ENCODE measurements around the gene CASZ1. TPM values are rescaled to one million over a fixed set of nuclear protein-coding genes. Genes with fewer than 3 reads are reported as not detected.

Gene CASZ1
- total RNA-seq, 4 donors from 2014 or later, result 21.9 to 60.2 (median 29.6) TPM

GRCh38 chr1:10756842-10757241, 39.6 kb downstream of the CASZ1 start:
- Histone ChIP-seq H3K27me3 (peaks cover 0 to 4% (median 0%) of the 10 kb centered on the region in 4 donors), H3K27ac (replicated peaks in 1 of 4) (peak overlapping the region in 1 of 4 donors; percentile 9), H3K36me3 (peaks cover 0 to 15% (median 10%) of the 10 kb centered on the region in 4 donors), H3K4me1 (peaks cover 25 to 48% (median 41%) of the 10 kb centered on the region in 4 donors), H3K4me3 (no peak overlapping the region), H3K9me3 (no peaks in the 10 kb centered on the region)
- 79% methylated on average over 7 of the region's 10 CpGs for WGBS
- no peak for DNase-seq (ENCODE audit: extremely low spot score)
- intact Hi-C loops (cut with DNase I), result no loop called here
- TF ChIP-seq EP300 (IDR thresholded peaks at IDR 0.05), result no peak
- TF ChIP-seq POLR2AphosphoS5 (IDR thresholded peaks at IDR 0.05), result no peak
- no peak for TF ChIP-seq POLR2A (IDR thresholded peaks at IDR 0.05; ENCODE audit: low read depth)
- no peak for TF ChIP-seq CTCF (IDR thresholded peaks at IDR 0.05)

- no peak overlapping the region for H3K27ac ChIP-seq (replicated peaks in 1 of 4)
- 61% methylated on average over 20 of the region's 23 CpGs for WGBS
- H3K4me3 ChIP-seq, result no peak overlapping the region
- H3K4me1 ChIP-seq, result peaks cover 24 to 47% (median 41%) of the 10 kb centered on the region in 4 donors
- H3K36me3 ChIP-seq, result peaks cover 0 to 15% (median 10%) of the 10 kb centered on the region in 4 donors
- TF ChIP-seq POLR2AphosphoS5 (IDR thresholded peaks at IDR 0.05) (no peak), CTCF (IDR thresholded peaks at IDR 0.05) (no peak), POLR2A (IDR thresholded peaks at IDR 0.05; ENCODE audit: low read depth) (no peak), EP300 (IDR thresholded peaks at IDR 0.05) (no peak)
- peaks cover 0 to 4% (median 0%) of the 10 kb centered on the region in 4 donors for H3K27me3 ChIP-seq
- intact Hi-C loops (cut with DNase I), result no loop called here
- H3K9me3 ChIP-seq, result no peaks in the 10 kb centered on the region
- no peak for DNase-seq (ENCODE audit: extremely low spot score)
These were observed 40.4 kb downstream of the CASZ1 start for GRCh38 chr1:10755970-10756521.

DNA sequence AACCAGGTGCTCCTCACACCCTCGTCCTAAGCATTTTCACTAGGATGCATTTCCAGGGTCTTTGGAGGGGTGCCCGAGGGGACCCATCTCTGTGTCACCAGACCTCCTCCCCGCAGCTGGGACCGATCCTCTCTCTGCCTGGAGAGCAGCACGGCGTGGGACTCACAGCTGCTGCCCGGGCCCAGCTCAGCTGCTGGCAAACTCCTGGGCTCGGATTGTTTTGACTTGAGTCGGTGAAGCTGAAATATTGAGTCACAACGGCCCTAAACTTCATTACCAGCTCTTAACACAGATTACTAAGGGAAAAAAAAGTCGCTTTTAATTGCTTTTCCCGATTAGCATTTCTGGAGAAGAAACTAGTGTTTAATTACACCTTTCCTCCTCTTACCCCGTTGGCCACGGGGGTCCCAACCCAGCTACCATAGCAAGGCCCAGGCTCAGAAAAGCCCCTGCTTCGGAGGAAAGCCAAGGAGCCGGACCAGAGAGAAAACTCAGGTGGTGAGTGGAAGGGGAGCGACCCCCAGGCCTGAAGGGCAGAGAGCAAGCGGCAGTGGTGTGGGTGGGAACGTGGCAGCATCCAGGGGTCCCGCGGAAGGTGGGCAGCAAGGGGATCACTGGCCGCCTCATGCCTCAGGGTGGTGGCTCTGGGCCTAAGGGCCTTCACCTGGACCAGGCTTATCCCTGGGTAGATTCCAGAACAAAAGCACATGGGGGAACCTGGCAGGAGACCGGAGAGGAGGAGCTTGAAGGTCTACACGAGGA, 41.7 kb downstream of the CASZ1 start:
- Histone ChIP-seq H3K36me3 (peaks cover 0 to 8% (median 6%) of the 10 kb centered on the region in 4 donors), H3K4me3 (no peak overlapping the region), H3K9me3 (no peaks in the 10 kb centered on the region), H3K4me1 (peaks cover 22 to 41% (median 38%) of the 10 kb centered on the region in 4 donors), H3K27ac (replicated peaks in 1 of 4) (no peak overlapping the region), H3K27me3 (peaks cover 0 to 4% (median 0%) of the 10 kb centered on the region in 4 donors)
- TF ChIP-seq CTCF (IDR thresholded peaks at IDR 0.05), result no peak
- no peak for TF ChIP-seq POLR2A (IDR thresholded peaks at IDR 0.05; ENCODE audit: low read depth)
- TF ChIP-seq EP300 (IDR thresholded peaks at IDR 0.05), result no peak
- no peak for TF ChIP-seq POLR2AphosphoS5 (IDR thresholded peaks at IDR 0.05)
- WGBS, result 79% methylated on average over 21 of the region's 24 CpGs
- no peak for DNase-seq (ENCODE audit: extremely low spot score)
- intact Hi-C loops (cut with DNase I), result no loop called here

DNA sequence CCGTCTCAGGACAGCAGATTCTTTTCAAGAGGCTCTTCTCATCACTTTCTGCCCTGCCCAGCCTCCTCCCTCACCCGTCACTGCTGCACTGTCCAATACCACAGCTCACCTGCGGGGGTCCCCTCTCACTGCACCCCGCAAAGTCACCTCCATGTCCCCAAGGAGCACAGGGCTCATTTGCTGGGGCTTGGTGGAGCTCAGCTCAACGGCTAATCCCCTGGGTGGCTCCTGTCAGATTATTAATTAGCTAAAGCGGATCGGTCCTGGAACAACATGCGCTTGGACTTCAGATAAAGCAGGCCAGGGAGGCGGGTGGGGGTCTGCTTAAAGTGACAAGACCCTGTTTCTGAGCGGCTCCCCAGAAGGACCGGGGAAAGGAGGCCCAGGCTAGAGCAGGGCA, 43.1 kb downstream of the CASZ1 start:
- no peaks in the 10 kb centered on the region for H3K36me3 ChIP-seq
- 83% methylated on average over 10 of the region's 11 CpGs for WGBS
- DNase-seq (ENCODE audit: extremely low spot score), result no peak
- intact Hi-C loops (cut with DNase I), result no loop called here
- H3K4me3 ChIP-seq, result no peak overlapping the region
- no peaks in the 10 kb centered on the region for H3K9me3 ChIP-seq
- no peak overlapping the region for H3K27ac ChIP-seq (replicated peaks in 1 of 4)
- peaks cover 0 to 4% (median 0%) of the 10 kb centered on the region in 4 donors for H3K27me3 ChIP-seq
- TF ChIP-seq POLR2AphosphoS5 (IDR thresholded peaks at IDR 0.05), result no peak
- TF ChIP-seq CTCF (IDR thresholded peaks at IDR 0.05), result no peak
- TF ChIP-seq EP300 (IDR thresholded peaks at IDR 0.05), result no peak
- TF ChIP-seq POLR2A (IDR thresholded peaks at IDR 0.05; ENCODE audit: low read depth), result no peak
- H3K4me1 ChIP-seq, result peaks cover 22 to 41% (median 37%) of the 10 kb centered on the region in 4 donors
